Measurements from ENCODE around the gene MORN1. TPM values are rescaled to one million over a fixed set of nuclear protein-coding genes. Genes with fewer than 3 reads are reported as not detected.

The MORN1 gene
- total and polyA plus RNA-seq, 9 of the 15 experiments (the other 6 are each of a cell fraction or from before 2014, with no cell fraction given) = 0.24 to 9.3 (median 4.2) TPM

DNA sequence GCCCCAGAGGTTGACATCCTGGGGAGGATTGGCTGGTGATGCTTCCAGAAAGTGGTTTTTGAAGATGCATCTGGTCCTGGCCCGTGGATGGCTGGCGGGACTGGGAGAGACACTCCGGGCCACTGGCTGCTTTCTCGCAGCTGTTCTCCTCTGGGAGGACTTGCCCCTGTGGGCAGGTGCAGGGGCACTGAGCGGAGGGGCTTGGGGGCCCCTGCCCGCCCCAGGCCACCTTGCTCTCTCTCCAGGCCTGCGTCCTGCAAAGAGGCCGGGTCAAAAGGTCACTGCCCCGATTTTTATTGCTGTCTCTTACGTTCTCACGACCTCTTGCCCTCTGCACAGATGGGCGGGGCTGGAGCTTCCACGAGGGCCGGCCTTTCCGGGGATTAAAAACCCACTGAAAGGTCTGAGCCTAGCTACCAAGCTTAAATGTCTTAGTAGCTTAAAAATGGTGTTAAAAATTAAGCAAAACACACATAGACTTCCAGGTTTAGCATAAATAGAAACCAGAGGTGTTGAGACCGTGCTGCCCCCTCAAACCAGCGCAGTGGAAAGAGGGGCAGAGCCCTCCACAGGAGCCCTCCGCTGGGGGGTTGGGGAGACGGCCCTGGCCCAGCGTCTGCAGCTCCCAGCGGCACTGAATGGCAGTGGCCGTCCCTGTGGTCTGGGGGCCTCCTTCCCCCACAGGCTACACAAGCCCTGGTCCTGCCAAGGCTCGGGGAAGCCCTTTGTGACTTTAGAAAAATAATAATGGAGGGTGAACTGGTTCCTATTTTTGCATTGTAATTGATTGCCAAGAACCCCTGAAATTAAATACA lies 119.3 kb downstream of the MORN1 start:
- peak in 3 of 4 experiments; percentile 55 to 60 (median 55) for DNase-seq (ENCODE audit: extremely low read depth in 1 of 4, low spot score in 3 of 4)
- peaks cover 17% of the 10 kb centered on the region for H3K9me1 ChIP-seq (ENCODE audit: control insufficient read depth, insufficient read depth, low read length)
- no peak overlapping the region for H3K4me2 ChIP-seq (ENCODE audit: insufficient read depth, low read length)
- CTCF ChIA-PET (ENCODE audit: low intra/inter-chr PET ratio) = no interaction called here
- H3K9me3 ChIP-seq (replicated peaks; ENCODE audit: control insufficient read depth, insufficient read depth, low read depth, low read length) = no peaks in the 10 kb centered on the region
- no peak overlapping the region for H3K4me3 ChIP-seq
- peaks cover 27 to 87% of the 10 kb centered on the region in 2 experiments for H3K4me1 ChIP-seq (replicated peaks in 1 of 2; ENCODE audit: control insufficient read depth in 2 of 2, insufficient read depth in 2 of 2, low read length in 2 of 2)
- H4K20me1 ChIP-seq (replicated peaks; ENCODE audit: control insufficient read depth, insufficient read depth, low read length) = peaks cover 53% of the 10 kb centered on the region
- H3K27ac ChIP-seq (ENCODE audit: extremely low read depth, low read depth, low read length) = no peak overlapping the region
- WGBS (ENCODE audit: insufficient coverage, low coverage, missing lambda C conversion rate) = 48% methylated on average over 23 of the region's 23 CpGs
- no peak overlapping the region for H2AFZ ChIP-seq (ENCODE audit: low read depth, low read length)
- H3K36me3 ChIP-seq (ENCODE audit: control insufficient read depth, insufficient read depth, low read length) = peaks cover 5% of the 10 kb centered on the region; the same call in 1 of the 3 replicates
- no peak for FAIRE-seq
- in situ Hi-C loops (cut with MboI) = no loop called here
- BruUV-seq (replicated peaks) = no TSS peak
- ATAC-seq = peak; percentile 52
- H3K79me2 ChIP-seq (ENCODE audit: control insufficient read depth, insufficient read depth, low read length) = peaks cover 97% of the 10 kb centered on the region
- POLR2A ChIA-PET = interaction anchor here (0.7 kb wide), 1 partner anchor 12 kb away, joined by 3 read pairs; no protein-coding TSS in a partner anchor
- no peaks in the 10 kb centered on the region for H3K27me3 ChIP-seq (ENCODE audit: control insufficient read depth in 2 of 2, insufficient read depth in 2 of 2, low read length in 2 of 2)
- intact Hi-C loops (cut with micrococcal nuclease) = no loop called here
- H3K9ac ChIP-seq (ENCODE audit: insufficient read depth in 1 of 2, low read depth in 2 of 2, low read length in 2 of 2) = peak overlapping the region in 1 of 2 experiments; percentile 86; a peak in 2 of 4 replicates
- no peak for TF ChIP-seq NR2C2 (CRISPR knock-in tag; IDR thresholded peaks at IDR 0.05)
- peak; percentile 62 for TF ChIP-seq NR2C2 (tag; IDR thresholded peaks at IDR 0.05)
- TF ChIP-seq, protein P1, sequence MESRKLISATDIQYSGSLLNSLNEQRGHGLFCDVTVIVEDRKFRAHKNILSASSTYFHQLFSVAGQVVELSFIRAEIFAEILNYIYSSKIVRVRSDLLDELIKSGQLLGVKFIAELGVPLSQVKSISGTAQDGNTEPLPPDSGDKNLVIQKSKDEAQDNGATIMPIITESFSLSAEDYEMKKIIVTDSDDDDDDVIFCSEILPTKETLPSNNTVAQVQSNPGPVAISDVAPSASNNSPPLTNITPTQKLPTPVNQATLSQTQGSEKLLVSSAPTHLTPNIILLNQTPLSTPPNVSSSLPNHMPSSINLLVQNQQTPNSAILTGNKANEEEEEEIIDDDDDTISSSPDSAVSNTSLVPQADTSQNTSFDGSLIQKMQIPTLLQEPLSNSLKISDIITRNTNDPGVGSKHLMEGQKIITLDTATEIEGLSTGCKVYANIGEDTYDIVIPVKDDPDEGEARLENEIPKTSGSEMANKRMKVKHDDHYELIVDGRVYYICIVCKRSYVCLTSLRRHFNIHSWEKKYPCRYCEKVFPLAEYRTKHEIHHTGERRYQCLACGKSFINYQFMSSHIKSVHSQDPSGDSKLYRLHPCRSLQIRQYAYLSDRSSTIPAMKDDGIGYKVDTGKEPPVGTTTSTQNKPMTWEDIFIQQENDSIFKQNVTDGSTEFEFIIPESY (CRISPR knock-in tag; IDR thresholded peaks at IDR 0.05) = 0 out of 2 replicates have a peak, but pooled peaks have one; percentile 5
- TF ChIP-seq KDM1A (IDR thresholded peaks at IDR 0.05) = peak in 1 of 2 experiments; percentile 53; a peak in 3 of 4 replicates
- no peak for TF ChIP-seq RFX7 (CRISPR knock-in tag; IDR thresholded peaks at IDR 0.05)
- TF ChIP-seq MYC (IDR thresholded peaks at IDR 0.05; ENCODE audit: low read depth, low read length) = 0 out of 2 replicates have a peak, but pooled peaks have one; percentile 37
- no peak for TF ChIP-seq MYC (CRISPR knock-in tag; IDR thresholded peaks at IDR 0.05; ENCODE audit: borderline replicate concordance, low read depth)
- no peak for TF ChIP-seq ETV6 (IDR thresholded peaks at IDR 0.05; ENCODE audit: borderline replicate concordance in 1 of 2, low read depth in 2 of 2, low read length in 1 of 2)
- no peak for TF ChIP-seq ETV6 (CRISPR knock-in tag; IDR thresholded peaks at IDR 0.05; ENCODE audit: borderline replicate concordance)
- 0 out of 2 replicates have a peak, but pooled peaks have one; percentile 34 for TF ChIP-seq ZBTB7A (IDR thresholded peaks at IDR 0.05; ENCODE audit: borderline replicate concordance, control insufficient read depth, low read depth, low read length)
- TF ChIP-seq, protein P2, sequence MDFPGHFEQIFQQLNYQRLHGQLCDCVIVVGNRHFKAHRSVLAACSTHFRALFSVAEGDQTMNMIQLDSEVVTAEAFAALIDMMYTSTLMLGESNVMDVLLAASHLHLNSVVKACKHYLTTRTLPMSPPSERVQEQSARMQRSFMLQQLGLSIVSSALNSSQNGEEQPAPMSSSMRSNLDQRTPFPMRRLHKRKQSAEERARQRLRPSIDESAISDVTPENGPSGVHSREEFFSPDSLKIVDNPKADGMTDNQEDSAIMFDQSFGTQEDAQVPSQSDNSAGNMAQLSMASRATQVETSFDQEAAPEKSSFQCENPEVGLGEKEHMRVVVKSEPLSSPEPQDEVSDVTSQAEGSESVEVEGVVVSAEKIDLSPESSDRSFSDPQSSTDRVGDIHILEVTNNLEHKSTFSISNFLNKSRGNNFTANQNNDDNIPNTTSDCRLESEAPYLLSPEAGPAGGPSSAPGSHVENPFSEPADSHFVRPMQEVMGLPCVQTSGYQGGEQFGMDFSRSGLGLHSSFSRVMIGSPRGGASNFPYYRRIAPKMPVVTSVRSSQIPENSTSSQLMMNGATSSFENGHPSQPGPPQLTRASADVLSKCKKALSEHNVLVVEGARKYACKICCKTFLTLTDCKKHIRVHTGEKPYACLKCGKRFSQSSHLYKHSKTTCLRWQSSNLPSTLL (IDR thresholded peaks at IDR 0.05) = no peak
- peak; percentile 66 for TF ChIP-seq CXXC5 (CRISPR knock-in tag; IDR thresholded peaks at IDR 0.05)
- peak; percentile 46 for TF ChIP-seq CEBPG (CRISPR knock-in tag; IDR thresholded peaks at IDR 0.05)
- no peak for TF ChIP-seq CEBPG (tag; conservative IDR thresholded peaks at IDR 0.05 in 1 of 2, IDR thresholded peaks at IDR 0.05 in 1 of 2)
- no peak for TF ChIP-seq ZEB2 (IDR thresholded peaks at IDR 0.05)
- peak; percentile 75; the same call in 1 of the 2 replicates for TF ChIP-seq PHF21A (IDR thresholded peaks at IDR 0.05; ENCODE audit: borderline replicate concordance, low read depth)
- TF ChIP-seq, protein P3, sequence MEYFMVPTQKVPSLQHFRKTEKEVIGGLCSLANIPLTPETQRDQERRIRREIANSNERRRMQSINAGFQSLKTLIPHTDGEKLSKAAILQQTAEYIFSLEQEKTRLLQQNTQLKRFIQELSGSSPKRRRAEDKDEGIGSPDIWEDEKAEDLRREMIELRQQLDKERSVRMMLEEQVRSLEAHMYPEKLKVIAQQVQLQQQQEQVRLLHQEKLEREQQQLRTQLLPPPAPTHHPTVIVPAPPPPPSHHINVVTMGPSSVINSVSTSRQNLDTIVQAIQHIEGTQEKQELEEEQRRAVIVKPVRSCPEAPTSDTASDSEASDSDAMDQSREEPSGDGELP (CRISPR knock-in tag; IDR thresholded peaks at IDR 0.05; ENCODE audit: borderline replicate concordance) = peak; percentile 17; the same call in 1 of the 2 replicates

All from K562 (cell line).